MCF 10A (cell line): Measurements from ENCODE around the gene COPA. TPM values are rescaled to one million over a fixed set of nuclear protein-coding genes. Genes with fewer than 3 reads are reported as not detected.

Experiments used
- BruUV-seq: library from RNA; stranded (reverse); fragments of 400-500 nt; replicated peaks from 2 replicates; lab custom pipeline; 2021; lab: Mats Ljungman, UMichigan
- CTCF ChIA-PET: fragments of 300-600 bp; sonication (Branson Sonifier 250); formaldehyde crosslinking; extraction: SDS; loops from one replicate; lab custom pipeline; 2021; ENCODE audit warnings: antibody characterized with exemption, inconsistent platforms; lab: Yijun Ruan, JAX
- POLR2A ChIA-PET: fragments of 300-600, 350-650 bp; sonication (Branson Sonifier 250); formaldehyde crosslinking; extraction: SDS; loops from one replicate; lab custom pipeline; 2020; ENCODE audit warnings: antibody characterized with exemption, inconsistent platforms; lab: Yijun Ruan, JAX
- DNase-seq: peaks from one replicate; pipeline ENCODE4 v3.0.0-alpha.2; 2018; ENCODE audit not compliant: unreplicated experiment
- H3K27ac Mint-ChIP-seq: one replicate; pipeline ENCODE4 v1.8.0; 2022; ENCODE audit warnings: mild to moderate bottlenecking, low read depth, mixed read lengths; ENCODE audit not compliant: unreplicated experiment
- H3K27me3 Mint-ChIP-seq: one replicate; pipeline ENCODE4 v1.8.0; 2022; ENCODE audit warnings: mixed read lengths; ENCODE audit not compliant: insufficient read depth, unreplicated experiment
- H3K36me3 Mint-ChIP-seq: one replicate; pipeline ENCODE4 v1.8.0; 2022; ENCODE audit warnings: mild to moderate bottlenecking, moderate library complexity, mixed read lengths; ENCODE audit not compliant: insufficient read depth, unreplicated experiment
- H3K4me1 Mint-ChIP-seq: one replicate; pipeline ENCODE4 v1.8.0; 2022; ENCODE audit warnings: mixed read lengths; ENCODE audit not compliant: insufficient read depth, unreplicated experiment
- H3K4me3 Mint-ChIP-seq: one replicate; pipeline ENCODE4 v1.8.0; 2022; ENCODE audit warnings: mild to moderate bottlenecking, moderate library complexity, mixed read lengths; ENCODE audit not compliant: unreplicated experiment
- H3K9me3 Mint-ChIP-seq: one replicate; pipeline ENCODE4 v1.8.0; 2022; ENCODE audit warnings: mixed read lengths; ENCODE audit not compliant: unreplicated experiment
- intact Hi-C: fragments of 100-400 bp; cut with micrococcal nuclease; formaldehyde crosslinking; loops from 2 replicates; pipeline ENCODE4 v1.14.1; 2022
- total RNA-seq: library from RNA; stranded (reverse); gene quantifications from 2 replicates; pipeline ENCODE4 v1.2.3, GENCODE V29; 2022
- TF ChIP-seq, protein P1 (sequence below): fragments of 200-600 bp; IDR thresholded peaks from one replicate; pipeline ENCODE4 v1.8.0; 2022; ENCODE audit warnings: antibody characterized with exemption, mild to moderate bottlenecking; ENCODE audit not compliant: unreplicated experiment

COPA gene
- total RNA-seq, 1 experiment from 2014 or later = 273 TPM

DNA sequence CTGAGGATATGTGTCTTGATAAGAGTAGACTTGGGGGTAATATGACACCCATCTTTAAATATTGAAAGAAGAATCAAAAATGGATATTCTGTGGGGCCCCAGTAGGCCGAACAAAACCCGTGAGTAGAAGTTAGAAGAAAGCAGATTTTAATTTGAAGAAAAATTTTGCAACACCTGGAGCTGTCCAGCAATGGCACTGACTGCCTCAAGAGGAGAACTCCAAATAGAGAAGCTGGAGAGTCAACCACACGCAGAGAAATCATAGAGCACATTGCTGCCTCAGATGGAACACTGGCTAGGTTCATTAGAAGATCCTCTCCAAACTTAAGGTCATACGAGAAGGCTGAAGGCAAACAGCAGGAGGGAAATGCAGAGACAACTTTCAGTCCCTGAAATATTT is 30.6 kb upstream of the COPA start:
- no TSS peak for BruUV-seq
- Mint-ChIP-seq H3K4me3 (no peak overlapping the region), H3K4me1 (peaks cover 13% of the 10 kb centered on the region), H3K27ac (no peak overlapping the region), H3K9me3 (no peaks in the 10 kb centered on the region), H3K27me3 (peaks cover 25% of the 10 kb centered on the region), H3K36me3 (no peaks in the 10 kb centered on the region)
- intact Hi-C loops = loop anchor here (10.0 kb wide), 2 partner anchors 329 to 439 kb away; no protein-coding TSS in a partner anchor
- no peak for DNase-seq
- ChIA-PET CTCF (interaction anchor here (0.5 to 10.1 kb wide), 9 partner anchors 9 to 232 kb away, joined by 3 to 181 read pairs (median 5); partner anchors contain the start of genes COPA, NCSTN and NHLH1), POLR2A (interaction anchor here (0.6 to 1.0 kb wide), 2 partner anchors 98 to 113 kb away, joined by 3 read pairs; no protein-coding TSS in a partner anchor)
- TF ChIP-seq, protein P1, sequence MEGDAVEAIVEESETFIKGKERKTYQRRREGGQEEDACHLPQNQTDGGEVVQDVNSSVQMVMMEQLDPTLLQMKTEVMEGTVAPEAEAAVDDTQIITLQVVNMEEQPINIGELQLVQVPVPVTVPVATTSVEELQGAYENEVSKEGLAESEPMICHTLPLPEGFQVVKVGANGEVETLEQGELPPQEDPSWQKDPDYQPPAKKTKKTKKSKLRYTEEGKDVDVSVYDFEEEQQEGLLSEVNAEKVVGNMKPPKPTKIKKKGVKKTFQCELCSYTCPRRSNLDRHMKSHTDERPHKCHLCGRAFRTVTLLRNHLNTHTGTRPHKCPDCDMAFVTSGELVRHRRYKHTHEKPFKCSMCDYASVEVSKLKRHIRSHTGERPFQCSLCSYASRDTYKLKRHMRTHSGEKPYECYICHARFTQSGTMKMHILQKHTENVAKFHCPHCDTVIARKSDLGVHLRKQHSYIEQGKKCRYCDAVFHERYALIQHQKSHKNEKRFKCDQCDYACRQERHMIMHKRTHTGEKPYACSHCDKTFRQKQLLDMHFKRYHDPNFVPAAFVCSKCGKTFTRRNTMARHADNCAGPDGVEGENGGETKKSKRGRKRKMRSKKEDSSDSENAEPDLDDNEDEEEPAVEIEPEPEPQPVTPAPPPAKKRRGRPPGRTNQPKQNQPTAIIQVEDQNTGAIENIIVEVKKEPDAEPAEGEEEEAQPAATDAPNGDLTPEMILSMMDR = no peak

DNA sequence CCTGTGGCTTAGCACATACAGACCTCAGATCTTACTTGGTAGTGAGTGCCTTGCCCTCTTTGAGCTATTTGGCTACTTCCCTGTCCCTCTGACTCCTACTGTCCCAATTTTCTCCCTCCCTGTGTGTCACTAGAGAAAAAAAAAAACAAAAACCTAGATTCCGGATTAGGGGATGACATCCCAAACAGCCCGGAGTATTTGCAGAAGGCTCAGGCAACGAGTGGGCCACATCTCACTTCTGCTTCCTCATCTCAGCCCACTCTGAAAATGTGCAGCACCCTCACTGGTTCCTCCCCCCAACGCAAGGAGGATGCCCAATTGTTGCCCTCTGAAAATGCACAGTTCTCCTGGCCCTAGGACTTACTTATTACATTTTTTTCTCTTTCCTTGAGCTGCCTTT is 28.7 kb upstream of the COPA start:
- Mint-ChIP-seq H3K9me3 (no peaks in the 10 kb centered on the region), H3K27me3 (peaks cover 39% of the 10 kb centered on the region), H3K36me3 (no peaks in the 10 kb centered on the region), H3K27ac (no peak overlapping the region), H3K4me3 (no peak overlapping the region), H3K4me1 (peaks cover 13% of the 10 kb centered on the region)
- ChIA-PET POLR2A (interaction anchor here (0.8 to 1.6 kb wide), 2 partner anchors 10 to 273 kb away, joined by 3 read pairs; no protein-coding TSS in a partner anchor), CTCF (interaction anchor here (0.5 to 10.1 kb wide), 8 partner anchors 8 to 271 kb away, joined by 3 to 181 read pairs (median 4); no protein-coding TSS in a partner anchor)
- BruUV-seq = no TSS peak
- TF ChIP-seq, protein P1 = no peak
- DNase-seq = no peak
- intact Hi-C loops = loop anchor here (10.0 kb wide), 2 partner anchors 327 to 437 kb away; no protein-coding TSS in a partner anchor

DNA sequence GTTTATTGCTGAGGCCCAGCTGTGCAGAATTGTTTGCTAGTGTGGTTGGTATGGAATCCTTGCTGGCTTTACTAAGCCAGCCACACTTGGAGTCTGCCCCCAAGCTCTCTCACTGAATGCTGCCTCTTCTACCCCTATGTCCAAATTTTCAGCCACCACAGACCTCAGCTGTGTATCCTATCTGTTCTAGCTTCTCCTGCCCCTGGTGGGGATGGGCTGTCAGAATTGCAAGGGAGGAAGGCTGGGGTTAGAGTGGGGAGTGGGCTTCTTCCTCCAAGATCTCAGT is 28.2 kb upstream of the COPA start:
- TF ChIP-seq, protein P1 = no peak
- ChIA-PET POLR2A (interaction anchor here (0.8 kb wide), 1 partner anchor 272 kb away, joined by 3 read pairs; no protein-coding TSS in a partner anchor), CTCF (interaction anchor here (0.7 to 10.1 kb wide), 5 partner anchors 8 to 270 kb away, joined by 3 to 181 read pairs (median 9); no protein-coding TSS in a partner anchor)
- Mint-ChIP-seq H3K4me1 (peaks cover 8% of the 10 kb centered on the region), H3K36me3 (no peaks in the 10 kb centered on the region), H3K4me3 (no peak overlapping the region), H3K9me3 (no peaks in the 10 kb centered on the region), H3K27me3 (peaks cover 39% of the 10 kb centered on the region), H3K27ac (no peak overlapping the region)
- no peak for DNase-seq
- BruUV-seq = no TSS peak
- intact Hi-C loops = loop anchor here (10.0 kb wide), 2 partner anchors 326 to 436 kb away; no protein-coding TSS in a partner anchor

DNA sequence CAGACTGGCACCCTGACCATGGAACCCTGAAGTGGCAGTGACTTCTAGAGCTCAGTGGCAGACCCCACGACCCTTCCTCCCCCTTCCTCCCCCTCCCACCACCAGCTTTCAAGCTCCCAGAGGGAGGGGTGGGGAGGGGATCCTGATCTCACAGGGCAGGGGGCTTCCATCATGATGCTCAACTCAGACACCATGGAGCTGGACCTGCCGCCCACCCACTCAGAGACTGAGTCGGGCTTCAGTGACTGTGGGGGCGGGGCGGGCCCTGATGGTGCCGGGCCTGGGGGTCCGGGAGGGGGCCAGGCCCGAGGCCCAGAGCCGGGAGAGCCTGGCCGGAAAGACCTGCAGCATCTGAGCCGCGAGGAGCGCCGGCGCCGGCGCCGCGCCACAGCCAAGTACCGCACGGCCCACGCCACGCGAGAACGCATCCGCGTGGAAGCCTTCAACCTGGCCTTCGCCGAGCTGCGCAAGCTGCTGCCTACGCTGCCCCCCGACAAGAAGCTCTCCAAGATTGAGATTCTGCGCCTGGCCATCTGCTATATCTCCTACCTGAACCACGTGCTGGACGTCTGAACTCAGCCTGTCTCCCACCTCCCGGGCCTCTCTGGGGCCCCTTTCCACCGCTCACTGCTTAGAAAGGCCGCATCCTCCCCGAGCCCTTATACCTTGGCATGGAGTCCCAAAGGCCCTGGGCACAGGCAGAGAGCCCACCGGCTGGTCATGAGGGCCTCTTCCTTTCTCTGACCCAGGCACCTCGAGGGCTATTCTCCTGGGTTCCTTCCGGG is 27.7 kb upstream of the COPA start:
- no peak overlapping the region for H3K4me3 Mint-ChIP-seq
- no peak overlapping the region for H3K27ac Mint-ChIP-seq
- POLR2A ChIA-PET = interaction anchor here (0.8 kb wide), 1 partner anchor 272 kb away, joined by 3 read pairs; no protein-coding TSS in a partner anchor
- BruUV-seq = no TSS peak
- intact Hi-C loops = loop anchor here (10.0 kb wide), 2 partner anchors 326 to 436 kb away; no protein-coding TSS in a partner anchor
- no peaks in the 10 kb centered on the region for H3K9me3 Mint-ChIP-seq
- peaks cover 39% of the 10 kb centered on the region for H3K27me3 Mint-ChIP-seq
- H3K4me1 Mint-ChIP-seq = peaks cover 4% of the 10 kb centered on the region
- TF ChIP-seq, protein P1 = no peak
- no peaks in the 10 kb centered on the region for H3K36me3 Mint-ChIP-seq
- DNase-seq = no peak
- CTCF ChIA-PET = interaction anchor here (0.7 to 10.1 kb wide), 5 partner anchors 9 to 270 kb away, joined by 3 to 181 read pairs (median 9); no protein-coding TSS in a partner anchor
